OCI-LY3 (cell line): Measurements from ENCODE around the gene SEPTIN12.

ENCODE experiments used
- CTCF ChIP-seq: fragments of 200-600, 300-600 bp; sonication (generic); IDR thresholded peaks from 2 replicates; pipeline ENCODE4 v1.5.1; 2014; ENCODE audit warnings: antibody characterized with exemption, low read length, low read depth
- EZH2phosphoT487 ChIP-seq: fragments of 200-600 bp; shearing (Covaris generic); IDR thresholded peaks from 2 replicates; pipeline ENCODE4 v1.6.1; 2018; ENCODE audit warnings: antibody characterized with exemption, mixed run types, low read depth

- TF ChIP-seq CTCF (no peak), EZH2phosphoT487 (no peak)
These were observed 7.9 kb upstream of the SEPTIN12 start for GRCh38 chr16:4795828-4796572.
